ENCODE data around the gene CD226.
"Not testable (repeated sequence)": the region's sequence is repeated elsewhere in the genome, so short reads cannot be mapped to it uniquely, and the experiment has no call there.

The CD226 gene

GRCh38 chr18:69956057-69956456, 8.4 kb upstream of the CD226 start:
- no peak for DNase-seq

GRCh38 chr18:69954719-69955480, 7.2 kb upstream of the CD226 start:
- no peak for DNase-seq

- DNase-seq, result no peak
These were observed 5.5 kb upstream of the CD226 start for GRCh38 chr18:69953191-69953590.

- DNase-seq, result no peak
These were observed 3.5 kb upstream of the CD226 start for GRCh38 chr18:69951182-69951581.

GRCh38 chr18:69949538-69949936, 1.9 kb upstream of the CD226 start:
- no peak for DNase-seq

- no peak for DNase-seq
These were observed 1.4 kb upstream of the CD226 start for GRCh38 chr18:69948919-69949537.

- DNase-seq, result no peak
These were observed 583 bp upstream of the CD226 start for GRCh38 chr18:69948256-69948655.

GRCh38 chr18:69946608-69947155, 991 bp downstream of the CD226 start:
- no peak for DNase-seq

GRCh38 chr18:69945220-69946114, 2.2 kb downstream of the CD226 start:
- no peak for DNase-seq

- DNase-seq, result no peak
These were observed 3.2 kb downstream of the CD226 start for GRCh38 chr18:69944436-69944835.

- DNase-seq, result no peak
These were observed 4.7 kb downstream of the CD226 start for GRCh38 chr18:69943021-69943420.

GRCh38 chr18:69941183-69941582, 6.5 kb downstream of the CD226 start:
- no peak for DNase-seq

GRCh38 chr18:69939812-69940211, 7.9 kb downstream of the CD226 start:
- not testable (repeated sequence) for DNase-seq

- DNase-seq, result no peak
These were observed 11.5 kb downstream of the CD226 start for GRCh38 chr18:69936191-69936558.

- DNase-seq, result no peak
These were observed 12.1 kb downstream of the CD226 start for GRCh38 chr18:69935319-69936190.

GRCh38 chr18:69934601-69935265, 12.9 kb downstream of the CD226 start:
- no peak for DNase-seq

GRCh38 chr18:69929041-69929774, 18.5 kb downstream of the CD226 start:
- no peak for DNase-seq

- DNase-seq, result no peak
These were observed 31.3 kb downstream of the CD226 start for GRCh38 chr18:69916412-69916811.

- no peak for DNase-seq
These were observed 38.8 kb downstream of the CD226 start for GRCh38 chr18:69908838-69909237.

- no peak for DNase-seq
These were observed 40.9 kb downstream of the CD226 start for GRCh38 chr18:69906765-69907164.

GRCh38 chr18:69900941-69901340, 46.7 kb downstream of the CD226 start:
- DNase-seq, result no peak

Data from bone marrow (tissue), 2 donors.